Measurements from ENCODE around the gene CD248. TPM values are rescaled to one million over a fixed set of nuclear protein-coding genes. Genes with fewer than 3 reads are reported as not detected.
"Not testable (repeated sequence)": the region's sequence is repeated elsewhere in the genome, so short reads cannot be mapped to it uniquely, and the experiment has no call there.

CD248 gene
- total RNA-seq (not detected), total RNA-seq (0 to 0.08 reads per million in 2 donors)

GRCh38 chr11:66316849-66317251 is at the start of gene CD248:
Gene CD248 (minus strand): TSS chr11:66317044. CDS start chr11:66317027, 17 bp downstream.
- H3K27ac Mint-ChIP-seq: no peak within 1 kb of the TSS
- peaks cover 21% of the 10 kb centered on the region for H3K4me1 Mint-ChIP-seq
- no peak within 1 kb of the TSS for H3K4me3 Mint-ChIP-seq
- H3K27me3 Mint-ChIP-seq: no peaks in the 10 kb centered on the region
- H3K9me3 ChIP-seq (ENCODE audit: control insufficient read depth, low read length, poor library complexity, severe bottlenecking): no peaks in the 10 kb centered on the region
- DNase-seq (no peak), ATAC-seq (no peak)
- H3K36me3 Mint-ChIP-seq (ENCODE audit: low read depth): no peaks in the 10 kb centered on the region

GRCh38 chr11:66365711-66366619 is 49.1 kb upstream of the CD248 start:
- H3K9me3 ChIP-seq (ENCODE audit: control insufficient read depth, low read length, poor library complexity, severe bottlenecking): no peaks in the 10 kb centered on the region
- H3K4me3 Mint-ChIP-seq: no peak overlapping the region
- no peaks in the 10 kb centered on the region for H3K27me3 Mint-ChIP-seq
- no peaks in the 10 kb centered on the region for H3K36me3 Mint-ChIP-seq (ENCODE audit: low read depth)
- no peak for ATAC-seq
- peaks cover 10% of the 10 kb centered on the region for H3K4me1 Mint-ChIP-seq
- H3K27ac Mint-ChIP-seq: no peak overlapping the region
- DNase-seq: no peak

GRCh38 chr11:66365166-66365565 is 48.3 kb upstream of the CD248 start:
- Mint-ChIP-seq H3K27me3 (no peaks in the 10 kb centered on the region), H3K4me3 (no peak overlapping the region), H3K4me1 (peaks cover 8% of the 10 kb centered on the region), H3K36me3 (ENCODE audit: low read depth) (no peaks in the 10 kb centered on the region), H3K27ac (no peak overlapping the region)
- ATAC-seq (no peak), DNase-seq (no peak)
- H3K9me3 ChIP-seq (ENCODE audit: control insufficient read depth, low read length, poor library complexity, severe bottlenecking): no peaks in the 10 kb centered on the region

GRCh38 chr11:66363805-66364535 is 47.1 kb upstream of the CD248 start:
- Mint-ChIP-seq H3K4me1 (peaks cover 2% of the 10 kb centered on the region), H3K27me3 (no peaks in the 10 kb centered on the region), H3K36me3 (ENCODE audit: low read depth) (no peaks in the 10 kb centered on the region), H3K27ac (no peak overlapping the region), H3K4me3 (no peak overlapping the region)
- ATAC-seq: peak; percentile 65
- no peaks in the 10 kb centered on the region for H3K9me3 ChIP-seq (ENCODE audit: control insufficient read depth, low read length, poor library complexity, severe bottlenecking)
- peak; percentile 39 to 69 (median 44) for DNase-seq

GRCh38 chr11:66363187-66363601 is 46.4 kb upstream of the CD248 start:
- Mint-ChIP-seq H3K4me1 (peaks cover 2% of the 10 kb centered on the region), H3K27ac (no peak overlapping the region), H3K4me3 (no peak overlapping the region), H3K27me3 (no peaks in the 10 kb centered on the region), H3K36me3 (ENCODE audit: low read depth) (no peaks in the 10 kb centered on the region)
- DNase-seq (no peak), ATAC-seq (no peak)
- no peaks in the 10 kb centered on the region for H3K9me3 ChIP-seq (ENCODE audit: control insufficient read depth, low read length, poor library complexity, severe bottlenecking)

GRCh38 chr11:66362481-66363147 is 45.8 kb upstream of the CD248 start:
- no peak overlapping the region for H3K27ac Mint-ChIP-seq
- H3K27me3 Mint-ChIP-seq: no peaks in the 10 kb centered on the region
- DNase-seq (no peak), ATAC-seq (no peak)
- no peak overlapping the region for H3K4me3 Mint-ChIP-seq
- H3K36me3 Mint-ChIP-seq (ENCODE audit: low read depth): no peaks in the 10 kb centered on the region
- H3K9me3 ChIP-seq (ENCODE audit: control insufficient read depth, low read length, poor library complexity, severe bottlenecking): no peaks in the 10 kb centered on the region
- H3K4me1 Mint-ChIP-seq: peaks cover 2% of the 10 kb centered on the region

- no peaks in the 10 kb centered on the region for H3K27me3 Mint-ChIP-seq
- ATAC-seq: no peak
- H3K9me3 ChIP-seq (ENCODE audit: control insufficient read depth, low read length, poor library complexity, severe bottlenecking): no peaks in the 10 kb centered on the region
- no peak overlapping the region for H3K4me3 Mint-ChIP-seq
- H3K27ac Mint-ChIP-seq: no peak overlapping the region
- no peak for DNase-seq
- no peaks in the 10 kb centered on the region for H3K36me3 Mint-ChIP-seq (ENCODE audit: low read depth)
- H3K4me1 Mint-ChIP-seq: peaks cover 2% of the 10 kb centered on the region
Observed at GRCh38 chr11:66361502-66361941, 44.7 kb upstream of the CD248 start.

GRCh38 chr11:66360406-66361073 is 43.7 kb upstream of the CD248 start:
- DNase-seq: no peak
- no peaks in the 10 kb centered on the region for H3K36me3 Mint-ChIP-seq (ENCODE audit: low read depth)
- H3K27ac Mint-ChIP-seq: no peak overlapping the region
- no peak overlapping the region for H3K4me3 Mint-ChIP-seq
- H3K9me3 ChIP-seq (ENCODE audit: control insufficient read depth, low read length, poor library complexity, severe bottlenecking): no peaks in the 10 kb centered on the region
- ATAC-seq: no peak
- H3K4me1 Mint-ChIP-seq: peaks cover 2% of the 10 kb centered on the region
- H3K27me3 Mint-ChIP-seq: no peaks in the 10 kb centered on the region

GRCh38 chr11:66359662-66360087 is 42.8 kb upstream of the CD248 start:
- H3K9me3 ChIP-seq (ENCODE audit: control insufficient read depth, low read length, poor library complexity, severe bottlenecking): no peaks in the 10 kb centered on the region
- Mint-ChIP-seq H3K4me1 (peaks cover 2% of the 10 kb centered on the region), H3K27me3 (no peaks in the 10 kb centered on the region), H3K4me3 (no peak overlapping the region), H3K36me3 (ENCODE audit: low read depth) (no peaks in the 10 kb centered on the region), H3K27ac (no peak overlapping the region)
- DNase-seq (no peak), ATAC-seq (no peak)

- not testable (repeated sequence) for H3K27me3 Mint-ChIP-seq; H3K27ac Mint-ChIP-seq; H3K4me3 Mint-ChIP-seq; ATAC-seq; H3K9me3 ChIP-seq (ENCODE audit: control insufficient read depth, low read length, poor library complexity, severe bottlenecking); DNase-seq; H3K36me3 Mint-ChIP-seq (ENCODE audit: low read depth)
- peaks cover 16% of the 10 kb centered on the region for H3K4me1 Mint-ChIP-seq
Observed at GRCh38 chr11:66350560-66351235, 33.9 kb upstream of the CD248 start.

- DNase-seq: no peak
- no peaks in the 10 kb centered on the region for H3K9me3 ChIP-seq (ENCODE audit: control insufficient read depth, low read length, poor library complexity, severe bottlenecking)
- Mint-ChIP-seq H3K27ac (peak overlapping the region; percentile 93), H3K4me1 (peaks cover 26% of the 10 kb centered on the region), H3K36me3 (ENCODE audit: low read depth) (peaks cover 7% of the 10 kb centered on the region), H3K27me3 (no peaks in the 10 kb centered on the region), H3K4me3 (peak overlapping the region; percentile 21)
- ATAC-seq: no peak
Observed at GRCh38 chr11:66349084-66349386, 32.2 kb upstream of the CD248 start.

GRCh38 chr11:66347425-66348276 is 30.8 kb upstream of the CD248 start, which contains the start of gene B4GAT1:
Gene B4GAT1 (minus strand): TSS chr11:66347629. CDS start chr11:66347545, 84 bp downstream.
- Mint-ChIP-seq H3K4me3 (peak within 1 kb of the TSS; percentile 85), H3K27me3 (no peaks in the 10 kb centered on the region), H3K36me3 (ENCODE audit: low read depth) (peaks cover 5% of the 10 kb centered on the region), H3K27ac (peak within 1 kb of the TSS; percentile 98), H3K4me1 (peaks cover 35% of the 10 kb centered on the region)
- DNase-seq (peak; percentile 58 to 67 (median 62)), ATAC-seq (peak; percentile 48)
- no peaks in the 10 kb centered on the region for H3K9me3 ChIP-seq (ENCODE audit: control insufficient read depth, low read length, poor library complexity, severe bottlenecking)
